Right renal pelvis (tissue), 4 donors: ENCODE results near the gene VWA2. TPM values are rescaled to one million over a fixed set of nuclear protein-coding genes. Genes with fewer than 3 reads are reported as not detected.
"Not testable (repeated sequence)": the region's sequence is repeated elsewhere in the genome, so short reads cannot be mapped to it uniquely, and the experiment has no call there.

Experiments
- DNase-seq, 4 donors: peaks; one replicate each; pipeline ENCODE4 v3.0.0-alpha.2; 2013; ENCODE audit warnings: low read depth in 4 of 4, low spot score in 3 of 4, missing footprints in 1 of 4
- polyA plus RNA-seq, 4 donors: library from polyadenylated mRNA; unstranded; fragments of 120-200 nt; gene quantifications; one replicate each; pipeline ENCODE4 v1.2.1, GENCODE V29; 2013; ENCODE audit not compliant: insufficient read length in 4 of 4

The VWA2 gene
- polyA plus RNA-seq, 4 donors, result 1.9 to 2.4 (median 1.9) TPM

DNA sequence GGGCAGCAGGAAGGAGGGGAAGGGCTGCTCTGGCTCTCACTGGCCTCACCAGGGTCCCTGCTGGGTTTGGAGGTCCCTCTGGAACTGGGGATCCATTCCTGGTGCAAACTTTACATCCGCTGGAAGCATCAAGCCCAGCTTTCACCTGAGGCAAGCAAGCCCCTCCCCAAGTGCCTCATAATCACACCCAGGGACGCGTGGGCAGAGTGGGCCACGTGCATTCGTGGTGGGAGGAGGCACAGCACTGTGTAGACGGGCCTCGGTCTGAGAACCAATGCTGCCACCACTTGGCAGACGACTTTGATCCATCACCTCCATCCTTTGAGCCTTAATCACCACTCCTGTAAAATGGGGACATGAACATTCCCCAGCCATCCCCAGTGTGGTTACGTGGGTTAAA, 74.1 kb downstream of the VWA2 start:
- no peak for DNase-seq

GRCh38 chr10:114313866-114314265, 74.8 kb downstream of the VWA2 start:
- no peak for DNase-seq

DNA sequence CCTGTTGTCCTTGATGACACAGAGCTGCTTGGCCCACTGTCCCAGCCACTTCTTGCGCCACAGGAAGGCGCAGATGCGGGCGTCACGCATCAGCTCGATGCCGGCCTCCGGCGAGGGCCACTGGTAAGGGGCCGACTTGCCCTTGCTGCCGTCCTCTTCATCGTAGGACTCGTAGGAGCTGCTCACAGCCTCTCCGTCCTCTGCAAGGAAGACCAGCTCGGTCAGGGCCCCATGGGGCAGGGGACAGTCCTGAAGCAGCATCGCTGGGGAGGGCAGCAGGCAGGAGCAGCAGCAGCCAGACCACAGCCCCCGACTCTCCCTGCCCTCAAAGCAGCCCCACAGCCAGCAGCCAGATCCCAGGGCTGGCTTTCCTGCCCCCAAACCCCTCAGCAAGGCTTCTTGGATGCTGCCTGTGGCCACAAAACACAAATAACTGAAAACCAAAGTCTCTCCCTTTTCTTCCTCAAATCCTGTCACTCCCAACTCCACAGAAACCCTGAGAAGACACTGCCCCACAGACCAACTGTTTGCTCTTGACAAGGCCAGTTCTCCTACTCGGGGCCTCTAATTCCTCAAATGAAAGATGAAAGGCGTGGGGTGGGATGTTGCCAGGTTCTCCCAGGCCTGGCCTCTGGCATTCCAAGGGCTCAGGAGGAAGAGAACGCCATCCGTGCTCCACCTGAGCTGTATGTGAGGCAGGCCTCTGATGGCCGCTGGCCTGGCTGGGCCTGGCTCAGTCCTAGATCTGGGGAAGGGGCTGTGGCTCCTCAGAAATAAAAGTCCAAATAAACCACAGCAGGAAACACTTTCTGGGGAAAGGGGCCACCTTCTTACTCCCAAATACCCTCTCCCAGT, 76.7 kb downstream of the VWA2 start:
- DNase-seq, result no peak

GRCh38 chr10:114316744-114317143, 77.7 kb downstream of the VWA2 start:
- DNase-seq, result no peak

DNA sequence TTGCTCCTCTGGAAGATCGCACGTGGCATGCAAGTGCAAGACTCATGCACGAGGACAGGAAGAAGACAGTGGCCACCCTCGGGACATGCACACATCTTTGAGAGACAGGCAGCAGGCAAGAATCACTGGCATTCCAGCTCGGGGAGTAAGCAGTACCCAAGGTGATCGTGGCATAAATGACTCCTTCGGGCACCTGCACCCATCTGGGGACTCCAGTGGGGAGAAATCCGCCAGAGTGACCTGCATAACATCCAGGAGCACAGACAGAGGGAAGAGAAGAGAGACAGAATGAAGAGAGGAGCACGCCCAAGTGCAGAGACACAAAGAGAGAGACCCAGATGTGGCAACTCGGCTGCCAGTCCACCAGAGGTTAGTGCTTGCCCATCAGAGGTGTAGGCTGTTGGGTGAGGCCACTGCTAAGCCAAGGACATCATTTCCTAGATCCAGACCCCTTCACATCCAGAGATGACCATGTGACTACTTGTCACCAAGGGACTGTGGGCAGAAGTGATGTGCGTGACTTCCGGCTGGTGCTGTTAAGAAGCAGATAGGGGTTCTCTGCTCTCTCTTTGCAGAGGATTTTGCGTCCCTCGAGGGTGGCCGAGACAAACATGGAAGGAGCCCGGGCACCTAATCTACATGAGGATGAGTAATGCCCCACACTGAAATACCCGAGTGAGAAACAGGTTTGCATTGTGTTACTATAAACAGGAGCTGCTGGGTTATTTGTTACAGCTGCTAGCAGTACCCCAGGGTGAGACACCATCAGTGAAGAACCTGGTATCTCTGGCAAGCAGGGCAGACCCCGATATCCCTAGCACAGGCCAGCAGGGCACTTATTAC, 80.6 kb downstream of the VWA2 start:
- DNase-seq, result no peak

DNA sequence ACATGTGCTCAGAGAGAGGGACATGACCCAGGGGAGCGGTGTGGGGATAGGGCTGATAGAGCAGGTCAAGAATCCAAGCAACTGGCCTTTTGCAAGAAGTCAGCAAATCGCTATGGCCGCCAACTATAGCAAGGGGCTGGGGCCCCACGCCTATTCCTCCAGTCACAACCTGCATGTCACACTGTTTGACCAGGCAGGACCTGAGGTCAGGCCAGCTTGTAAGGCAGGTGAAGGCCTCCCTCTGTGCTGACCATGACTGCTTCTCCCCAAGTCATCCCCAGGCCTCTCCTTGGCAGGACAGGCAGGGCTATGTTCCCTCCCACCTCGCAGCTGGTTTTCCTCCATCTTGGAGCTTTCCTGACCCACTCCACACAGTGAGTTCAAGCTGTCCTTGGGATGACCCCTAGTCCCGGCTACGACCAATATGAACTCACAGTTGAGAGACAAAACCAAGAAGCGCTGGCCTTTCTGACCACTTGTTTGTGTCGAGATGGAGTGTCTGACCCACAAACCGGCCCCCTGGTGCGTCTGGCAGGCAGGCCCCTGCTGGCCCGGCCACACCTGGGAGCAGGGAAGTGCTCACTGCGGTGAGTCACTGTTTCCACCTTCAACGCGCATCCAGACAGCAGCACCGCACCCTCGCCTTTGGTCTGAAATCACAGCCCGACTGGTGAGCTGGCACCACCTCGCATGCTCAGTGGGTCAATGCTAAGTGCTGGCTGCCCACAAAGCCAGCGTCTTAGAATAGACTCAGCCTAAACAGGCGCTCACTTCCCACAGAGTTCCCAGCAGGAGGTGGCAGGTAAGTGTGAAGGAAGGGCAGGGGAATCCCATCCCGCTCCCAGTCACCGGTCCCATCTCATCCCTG, 81.4 kb downstream of the VWA2 start:
- no peak for DNase-seq

DNA sequence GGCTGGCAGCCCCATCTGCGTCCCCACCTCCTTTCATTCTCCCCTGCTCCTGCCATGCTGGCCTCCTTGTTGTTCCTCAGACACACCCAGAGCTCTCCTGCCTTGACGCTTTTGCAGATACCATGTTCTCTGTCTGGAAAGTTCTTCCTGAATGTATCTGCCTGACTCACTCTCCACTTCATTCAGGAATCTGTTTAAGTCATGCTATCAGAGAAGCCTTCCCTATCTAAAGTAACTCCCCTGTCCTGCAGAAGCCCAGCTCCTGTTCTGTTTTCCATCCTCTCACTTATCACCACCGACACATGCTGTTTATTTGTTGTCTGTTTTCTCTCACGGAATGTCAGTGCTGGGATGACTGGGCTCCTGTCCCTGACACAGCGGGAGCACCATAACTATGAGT, 83.3 kb downstream of the VWA2 start:
- DNase-seq, result no peak

- DNase-seq, result no peak
These were observed 84.0 kb downstream of the VWA2 start for GRCh38 chr10:114323023-114323422.

- no peak for DNase-seq
These were observed 87.7 kb downstream of the VWA2 start for GRCh38 chr10:114326795-114327194.

- no peak for DNase-seq
These were observed 88.7 kb downstream of the VWA2 start for GRCh38 chr10:114327537-114328440.

DNA sequence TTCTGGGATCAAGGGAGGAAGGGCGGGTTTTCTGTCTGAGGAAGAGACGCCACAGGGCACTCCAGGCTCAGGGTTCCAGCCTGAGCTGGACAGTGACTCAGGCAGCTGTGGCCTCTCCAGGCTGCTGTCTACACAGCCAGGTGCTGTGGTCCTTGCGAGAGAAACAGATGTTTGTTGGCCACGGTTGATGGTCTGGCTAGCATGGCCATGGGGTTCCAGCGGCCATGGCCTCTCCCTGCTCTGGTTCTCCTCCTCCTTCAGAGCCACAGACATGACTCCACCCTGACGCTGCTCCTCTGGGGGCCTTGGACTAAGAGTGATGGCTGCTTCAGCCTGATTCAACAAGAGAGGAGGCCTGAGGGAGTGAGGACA, 89.4 kb downstream of the VWA2 start:
- no peak for DNase-seq

DNA sequence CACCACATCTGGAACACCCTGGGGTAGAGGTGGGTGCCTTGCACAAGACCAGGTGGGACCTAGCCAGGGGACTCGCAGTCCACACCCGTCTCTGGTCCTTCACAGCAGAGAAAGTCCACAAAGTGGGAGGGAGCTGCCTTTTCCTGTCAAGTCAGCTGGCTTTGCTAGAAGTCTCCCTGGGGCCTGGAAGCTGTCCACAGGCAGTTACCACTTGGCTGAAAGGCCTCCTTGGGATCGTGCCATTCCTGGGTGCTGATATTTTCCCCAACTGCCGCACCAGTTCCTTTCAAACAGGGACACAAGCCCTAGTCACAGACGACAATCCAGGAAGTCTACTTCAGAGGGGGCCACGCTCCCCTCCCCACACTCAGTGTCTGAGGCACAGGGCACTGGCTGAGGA, 89.8 kb downstream of the VWA2 start:
- no peak for DNase-seq

DNA sequence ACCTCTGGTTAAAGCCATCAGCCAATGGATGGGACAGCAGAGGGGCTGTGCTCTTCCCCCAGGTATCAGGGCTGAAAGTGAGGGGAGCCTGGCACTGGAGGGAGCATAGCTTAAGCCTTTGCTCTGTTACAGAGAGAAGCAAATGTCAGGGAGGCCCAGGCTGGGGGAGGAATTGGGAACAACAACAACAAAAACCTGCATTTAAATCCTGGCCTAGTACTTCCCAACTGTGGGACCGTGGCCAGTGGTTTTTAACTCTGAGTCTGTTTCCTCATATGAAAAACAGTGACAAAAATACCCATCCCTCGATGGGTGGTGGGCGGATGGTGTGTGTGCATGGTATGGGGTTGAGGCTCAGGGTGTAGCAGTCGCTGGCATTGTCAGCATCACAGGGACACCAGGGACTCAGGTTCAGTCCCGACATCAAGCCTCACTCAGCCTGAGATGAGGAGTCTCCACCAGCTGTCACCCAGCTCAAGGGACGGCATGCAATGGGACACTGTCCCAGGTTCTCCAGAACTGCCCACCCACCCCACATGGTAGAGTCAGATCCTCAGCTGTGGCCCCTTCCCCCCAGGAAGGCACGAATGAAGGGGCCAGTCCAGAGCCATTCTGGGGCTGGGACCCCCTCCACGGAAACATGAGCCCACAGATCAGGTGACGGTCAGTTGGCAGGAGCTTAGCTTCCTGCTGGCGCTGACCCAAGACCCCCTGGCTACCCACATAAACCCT, 90.7 kb downstream of the VWA2 start:
- DNase-seq, result no peak

- no peak for DNase-seq
These were observed 93.5 kb downstream of the VWA2 start for GRCh38 chr10:114332301-114333192.

DNA sequence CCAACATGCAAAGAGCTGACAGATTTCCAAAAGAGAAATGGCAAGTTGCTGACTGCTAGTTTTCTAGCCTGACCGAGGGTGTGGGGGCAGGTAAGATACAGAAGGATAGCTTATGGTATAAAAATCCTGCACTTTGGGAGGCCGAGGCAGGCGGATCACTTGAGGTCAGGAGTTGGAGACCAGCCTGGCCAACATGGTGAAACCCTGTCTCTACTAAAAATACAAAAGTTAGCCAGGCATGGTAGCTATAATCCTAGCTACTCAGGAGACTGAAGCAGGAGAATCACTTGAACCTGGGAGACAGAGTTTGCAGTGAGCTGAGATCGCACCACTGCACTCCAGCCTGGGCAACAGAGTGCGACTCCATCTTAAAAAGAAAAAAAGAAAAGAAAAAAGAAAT, 94.4 kb downstream of the VWA2 start:
- DNase-seq, result not testable (repeated sequence)

- no peak for DNase-seq
These were observed 95.2 kb downstream of the VWA2 start for GRCh38 chr10:114334301-114334700.

DNA sequence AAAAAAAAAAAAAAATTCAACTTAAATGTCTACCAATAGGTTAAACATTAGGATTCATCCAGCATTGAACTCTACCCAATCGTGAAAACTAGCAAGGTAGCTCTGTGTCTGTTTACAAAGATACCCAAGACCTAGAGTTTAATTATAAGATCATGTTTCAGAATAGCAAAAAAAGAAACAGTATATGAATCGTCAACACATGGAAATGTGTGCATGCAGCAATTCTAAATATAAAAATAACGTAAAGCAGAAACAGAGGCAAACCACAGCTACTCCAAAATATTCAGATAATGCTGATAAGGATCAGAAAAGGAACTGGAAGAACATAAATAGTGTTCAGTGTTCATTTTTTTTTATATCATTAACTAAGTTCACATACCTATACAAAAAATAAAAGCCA, 96.6 kb downstream of the VWA2 start:
- no peak for DNase-seq

DNA sequence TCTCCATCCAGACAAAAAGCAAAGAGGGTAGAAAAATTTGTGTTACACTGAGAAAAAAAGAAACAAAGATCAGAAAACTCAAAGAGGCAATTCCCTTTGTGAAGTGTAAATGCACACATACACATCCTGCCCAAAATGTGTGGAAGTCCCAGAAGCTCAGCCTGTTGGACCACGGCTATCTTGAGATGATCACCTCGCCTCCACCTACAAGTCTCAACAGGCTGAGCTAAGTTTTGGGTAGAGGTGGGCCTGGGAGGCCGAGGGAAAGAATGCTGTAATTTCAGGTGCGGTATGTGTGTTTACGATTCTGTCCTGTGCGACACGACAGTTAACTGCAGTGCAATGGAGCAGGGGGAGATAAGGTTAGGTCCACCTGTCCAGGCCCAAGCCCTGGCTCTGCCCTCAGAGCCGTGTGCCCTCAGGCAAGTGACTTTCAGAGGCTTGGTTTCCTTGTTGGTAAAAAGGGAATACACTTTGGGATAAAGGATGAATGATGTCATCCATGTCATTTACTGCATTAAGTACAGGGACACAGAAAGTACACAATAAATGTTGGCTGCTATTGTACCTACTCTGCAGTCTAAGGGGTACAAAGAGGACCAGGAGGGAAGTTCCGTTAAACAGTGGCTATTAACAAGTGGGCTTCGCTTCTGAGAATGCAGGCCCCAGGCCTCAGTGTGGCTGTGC, 97.9 kb downstream of the VWA2 start:
- DNase-seq, result no peak
